HG03196 (cell line): ENCODE measurements around the gene M6PR.
A peak's percentile ranks its signal among the peaks of the same experiment; 100 is the strongest.

Experiments used
- ATAC-seq: cut with Tn5 transposase; IDR thresholded peaks from one replicate; pipeline ENCODE4 v1.9.1; 2021; ENCODE audit not compliant: unreplicated experiment

Gene M6PR

DNA sequence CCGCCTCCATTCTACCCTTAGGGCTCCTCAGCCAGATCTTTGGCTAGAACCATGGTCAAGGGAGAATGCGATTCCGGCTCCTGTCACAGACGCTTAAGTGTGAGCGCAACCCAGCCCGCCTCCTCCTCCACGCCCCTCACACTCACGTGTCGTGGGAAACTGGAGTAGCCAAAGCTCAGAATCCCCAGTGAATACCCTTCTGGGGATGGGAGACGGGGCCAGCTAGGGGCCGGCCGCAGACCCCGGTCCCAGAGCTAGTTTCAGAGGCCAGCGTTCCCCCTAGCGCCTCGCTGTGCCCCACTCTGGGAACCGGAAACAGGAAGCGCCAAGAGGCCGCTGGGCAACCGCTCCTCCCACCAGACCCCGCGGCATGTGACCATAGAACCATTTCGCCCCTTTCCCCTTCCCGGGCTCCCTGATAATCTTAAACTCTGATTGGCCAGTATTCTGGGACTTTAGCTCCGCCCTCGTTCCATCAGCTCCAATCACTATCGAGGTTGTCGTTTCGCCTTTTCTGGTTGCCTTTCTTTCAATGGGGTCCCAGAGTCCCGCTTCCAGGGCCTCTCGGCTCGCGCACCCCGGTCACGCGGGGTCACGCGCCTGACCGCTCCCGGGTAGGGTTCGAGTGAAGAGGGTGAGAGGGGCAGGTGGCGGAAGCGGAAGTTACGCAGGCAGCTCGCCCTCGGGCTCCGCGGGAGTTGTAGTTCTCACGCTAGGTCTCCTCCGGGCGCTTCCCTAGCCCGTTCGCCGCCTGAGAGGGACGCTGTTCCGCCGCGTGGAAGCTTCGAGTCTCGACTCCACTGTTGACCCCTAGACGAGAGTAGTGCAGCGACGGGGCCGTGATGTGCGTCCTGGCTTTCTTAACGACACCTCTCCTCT, at the start of gene M6PR:
Gene M6PR, minus strand, starts transcription at position 304 of the 879 bp plus-strand sequence. CDS start 3,241 bp downstream, outside the sequence.
- peak; percentile 86 for ATAC-seq

DNA sequence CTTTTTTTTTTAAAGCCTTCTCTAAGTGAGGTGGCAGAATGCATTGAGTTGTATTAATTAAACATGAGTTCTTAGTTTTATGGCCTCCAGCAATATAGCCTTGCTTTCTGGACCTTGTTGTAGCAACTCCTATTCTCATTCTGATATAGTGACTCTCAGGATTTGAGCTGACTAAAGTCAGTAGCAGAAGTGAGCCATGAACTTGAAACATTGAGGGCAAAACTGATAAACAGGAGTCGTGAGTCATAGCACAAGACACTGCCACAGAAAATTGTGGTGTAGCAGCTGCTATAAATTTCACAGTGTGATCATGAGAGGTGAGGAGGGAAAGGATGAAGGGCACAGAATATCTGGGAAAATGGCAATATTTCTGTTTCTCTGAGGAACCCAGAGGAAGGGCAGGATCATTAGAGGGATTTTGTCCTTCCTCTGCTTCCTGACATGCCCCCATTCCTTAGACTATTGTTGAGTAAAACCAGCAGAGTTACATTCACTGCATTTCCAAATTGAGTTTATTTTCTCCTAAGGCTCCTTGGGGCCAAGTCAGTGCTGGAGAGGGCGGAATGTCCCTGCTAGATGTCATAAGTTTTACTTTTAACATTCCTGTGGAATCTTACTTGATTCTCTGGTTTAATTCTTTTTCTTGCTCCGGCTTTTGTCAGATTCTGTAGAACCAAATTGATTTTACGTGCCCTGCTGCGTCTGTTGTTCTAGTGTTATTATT, 47.4 kb upstream of the M6PR start:
- ATAC-seq: peak; percentile 91

DNA sequence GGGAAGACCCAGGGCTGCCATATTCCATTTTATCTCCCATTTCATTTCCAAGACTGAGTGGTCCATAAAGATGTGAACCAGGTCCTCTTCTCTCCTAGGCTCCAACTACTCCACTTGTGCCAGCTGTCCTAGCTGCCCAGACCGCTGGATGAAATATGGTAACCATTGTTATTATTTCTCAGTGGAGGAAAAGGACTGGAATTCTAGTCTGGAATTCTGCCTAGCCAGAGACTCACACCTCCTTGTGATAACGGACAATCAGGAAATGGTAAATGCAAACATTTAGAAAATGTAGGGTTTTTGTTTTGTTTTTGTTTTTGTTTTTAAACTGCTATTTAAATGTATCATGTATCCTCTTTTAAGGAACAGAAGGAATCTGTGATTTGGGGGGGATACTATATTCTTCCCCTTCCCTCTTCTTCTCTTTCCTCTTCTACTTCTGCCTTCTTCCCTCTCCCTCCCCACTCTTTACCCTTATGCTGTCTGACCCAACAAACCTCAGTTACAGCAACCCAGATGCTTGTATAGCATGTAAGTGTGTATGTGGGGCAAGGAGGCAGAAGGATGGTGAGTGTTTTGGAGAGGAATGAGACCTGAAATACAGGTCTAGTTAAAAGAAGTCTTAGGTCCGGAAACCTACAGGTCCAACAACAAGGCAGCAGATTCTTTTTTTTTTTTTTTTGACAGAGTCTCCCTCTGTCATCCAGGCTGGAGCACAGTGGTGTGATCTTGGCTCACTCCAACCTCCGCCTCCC, 45.8 kb upstream of the M6PR start:
- ATAC-seq: no peak

GRCh38 chr12:8993827-8994226, 44.4 kb upstream of the M6PR start:
- ATAC-seq: no peak

GRCh38 chr12:8991371-8992345, 42.2 kb upstream of the M6PR start:
- no peak for ATAC-seq

DNA sequence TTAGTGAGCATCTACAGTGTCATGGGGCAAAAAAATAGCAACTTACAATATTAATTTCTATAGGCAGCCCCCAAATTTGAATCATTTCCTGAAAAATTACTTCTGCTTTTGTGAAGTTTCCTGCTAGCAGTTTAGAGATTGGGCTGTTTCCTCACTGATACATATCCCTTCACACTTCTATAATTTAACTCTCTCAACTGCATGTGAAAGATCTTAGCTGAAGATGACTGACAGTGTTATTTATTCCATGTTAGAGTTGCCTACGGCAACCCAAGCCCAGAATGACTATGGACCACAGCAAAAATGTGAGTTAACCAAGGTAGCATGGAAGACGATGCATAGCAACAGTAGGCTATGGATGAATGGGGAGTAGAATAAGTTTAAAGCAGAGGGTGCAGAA, 40.0 kb upstream of the M6PR start, which contains the start of gene KLRG1:
Gene KLRG1, plus strand, starts transcription at position 134 of the 400 bp plus-strand sequence. Its CDS starts 90 bp downstream, at position 224.
- ATAC-seq: no peak

DNA sequence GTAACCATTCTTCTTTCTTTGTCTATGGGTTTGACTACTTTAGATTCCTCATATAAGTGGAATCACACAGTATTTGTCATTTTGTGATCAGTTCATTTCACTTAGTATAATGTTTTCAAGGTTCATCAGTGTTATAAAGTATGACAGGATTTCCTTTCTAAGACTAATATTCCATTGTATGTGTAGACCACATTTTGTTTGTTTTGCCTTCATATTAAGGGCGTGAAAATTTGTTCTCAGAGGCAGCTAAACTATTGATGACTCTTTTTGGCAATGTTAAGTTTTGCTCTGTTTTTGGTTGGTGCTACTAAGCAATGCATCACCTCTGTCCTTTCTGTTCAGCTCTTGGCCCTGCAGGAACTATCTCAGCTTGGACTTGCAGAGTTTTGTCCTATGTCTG, 38.2 kb upstream of the M6PR start:
- no peak for ATAC-seq

DNA sequence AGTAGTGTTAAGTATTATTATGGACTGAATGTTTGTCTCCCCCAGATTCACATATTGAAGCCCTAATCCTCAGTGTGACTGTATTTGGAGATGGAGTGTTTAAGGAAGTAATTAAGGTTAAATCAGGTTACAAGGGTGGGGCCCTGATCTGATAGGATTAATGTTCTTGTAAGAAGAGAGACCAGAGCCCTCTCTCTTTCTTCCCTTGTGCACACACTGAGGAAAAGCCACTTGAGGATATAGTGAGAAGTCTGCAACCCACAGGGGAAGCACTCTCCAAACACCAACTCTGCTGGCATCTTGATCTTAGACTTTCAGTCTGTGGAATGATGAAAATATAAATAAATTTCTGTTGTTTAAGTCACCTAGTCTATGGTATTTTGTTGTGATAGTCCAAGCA, 37.7 kb upstream of the M6PR start:
- no peak for ATAC-seq

- no peak for ATAC-seq
Observed at GRCh38 chr12:8985213-8985754, 35.8 kb upstream of the M6PR start.

GRCh38 chr12:8980137-8980536, 30.7 kb upstream of the M6PR start:
- ATAC-seq: no peak

DNA sequence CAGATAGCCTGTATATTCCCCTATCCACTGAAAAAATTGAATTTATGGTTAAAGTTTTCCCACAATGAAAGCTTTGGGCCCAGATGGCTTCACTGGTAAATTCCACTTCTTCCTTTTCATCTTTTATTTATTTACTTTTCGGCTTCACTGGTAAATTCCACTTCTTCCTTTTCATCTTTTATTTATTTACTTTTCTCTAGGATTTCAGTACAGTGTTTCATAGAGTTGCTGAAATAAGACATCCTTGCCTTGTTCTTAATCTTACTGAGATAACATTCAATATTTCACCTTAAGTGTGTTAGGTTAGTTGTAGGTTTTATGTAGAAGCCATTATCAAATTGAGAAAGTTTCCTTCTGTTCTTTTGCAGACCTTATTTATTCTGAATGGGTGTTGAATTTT, 21.0 kb upstream of the M6PR start:
- no peak for ATAC-seq

- ATAC-seq: no peak
Observed at GRCh38 chr12:8969861-8970411, 20.5 kb upstream of the M6PR start.

DNA sequence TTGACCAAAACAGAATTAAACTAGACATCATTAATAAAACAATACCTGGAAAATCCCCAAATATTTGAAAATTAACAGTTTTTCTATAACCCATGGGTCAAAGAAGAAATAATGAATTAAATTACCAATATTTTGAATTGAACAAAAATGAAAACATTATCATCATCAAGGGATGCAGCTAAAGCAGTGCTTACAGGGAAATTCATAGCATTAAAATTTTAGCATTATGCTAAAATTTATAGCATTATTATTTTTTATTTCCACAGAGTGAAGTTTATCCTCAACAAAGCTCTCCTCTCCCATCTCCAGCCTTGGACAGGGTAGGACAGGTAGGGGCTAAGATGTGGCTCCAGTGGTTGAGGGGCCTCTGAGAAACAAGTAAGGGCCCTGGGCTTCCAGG, 19.3 kb upstream of the M6PR start:
- ATAC-seq: no peak

GRCh38 chr12:8960176-8960575, 10.7 kb upstream of the M6PR start:
- ATAC-seq: no peak

DNA sequence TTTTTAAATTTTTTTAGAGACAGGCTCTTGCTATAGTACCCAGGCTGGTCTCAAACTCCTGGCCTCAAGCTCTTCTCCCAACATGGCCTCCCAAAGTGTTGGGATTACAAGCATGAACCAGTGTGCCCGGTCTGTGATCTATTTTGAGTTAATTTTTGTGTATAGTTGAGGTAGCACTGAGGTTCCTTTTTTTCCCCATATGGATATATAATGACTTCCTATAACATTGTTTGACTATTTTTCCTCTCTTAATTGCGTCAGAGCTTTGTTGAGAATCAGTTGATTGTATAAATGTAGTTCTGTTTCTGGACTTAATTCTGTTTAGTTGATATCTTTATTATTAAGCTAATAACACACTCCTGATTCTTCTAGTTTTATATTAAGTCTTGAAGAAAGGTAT, 8.6 kb upstream of the M6PR start:
- ATAC-seq: no peak

GRCh38 chr12:8957561-8957960, 8.1 kb upstream of the M6PR start:
- ATAC-seq: no peak

DNA sequence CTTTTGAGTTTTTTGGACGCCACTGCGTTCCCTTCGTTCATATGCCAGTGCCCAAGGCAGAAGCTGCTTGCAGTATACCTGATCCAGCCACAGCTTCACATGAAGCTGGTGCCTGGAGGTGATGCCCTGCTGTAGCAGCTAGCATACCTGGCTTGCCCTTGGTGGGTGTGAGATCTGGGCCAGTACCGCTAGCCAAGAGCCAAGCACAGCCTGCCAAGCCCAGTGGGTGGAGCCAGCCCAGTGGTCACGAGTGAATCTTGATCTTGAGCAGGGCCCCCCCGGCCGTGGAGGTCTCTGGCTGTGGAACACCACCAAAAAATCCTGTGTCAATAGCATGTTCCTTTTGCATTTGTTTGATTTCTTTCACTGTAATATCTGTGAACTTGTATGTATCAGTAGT, 7.3 kb upstream of the M6PR start:
- no peak for ATAC-seq

- ATAC-seq: no peak
Observed at GRCh38 chr12:8956073-8956472, 6.6 kb upstream of the M6PR start.

DNA sequence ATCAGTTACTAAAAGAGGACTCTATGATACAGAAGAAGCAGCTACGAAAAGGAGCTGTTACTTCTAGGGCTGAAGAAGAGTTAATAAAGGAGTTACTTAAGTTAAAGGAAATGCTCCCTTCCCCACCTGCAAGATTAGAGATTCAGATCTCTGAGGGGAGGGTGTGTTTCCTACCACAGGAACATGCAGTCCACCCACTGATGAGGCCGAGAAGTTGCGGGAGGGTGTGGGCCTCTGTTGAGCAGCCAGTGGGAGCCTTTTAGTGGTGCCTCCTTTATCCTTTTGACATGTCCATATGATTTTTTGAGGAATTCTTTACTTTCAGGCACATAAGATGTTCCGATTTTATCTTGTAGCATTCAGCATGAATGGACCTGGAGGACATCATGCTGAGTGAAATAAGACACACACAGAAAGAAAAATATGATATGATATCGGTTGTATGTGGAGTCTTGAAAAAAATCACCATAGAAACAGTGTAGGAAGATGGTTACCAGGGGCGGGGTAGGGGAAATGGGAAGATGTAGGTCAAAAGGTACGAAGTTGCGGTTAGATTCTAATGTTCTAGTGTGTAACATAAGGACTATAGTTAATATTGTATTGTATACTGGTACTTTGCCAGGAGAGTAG, 4.4 kb upstream of the M6PR start:
- ATAC-seq: no peak
